ENCODE data around the gene CCDC92.

The CCDC92 gene, protein sequence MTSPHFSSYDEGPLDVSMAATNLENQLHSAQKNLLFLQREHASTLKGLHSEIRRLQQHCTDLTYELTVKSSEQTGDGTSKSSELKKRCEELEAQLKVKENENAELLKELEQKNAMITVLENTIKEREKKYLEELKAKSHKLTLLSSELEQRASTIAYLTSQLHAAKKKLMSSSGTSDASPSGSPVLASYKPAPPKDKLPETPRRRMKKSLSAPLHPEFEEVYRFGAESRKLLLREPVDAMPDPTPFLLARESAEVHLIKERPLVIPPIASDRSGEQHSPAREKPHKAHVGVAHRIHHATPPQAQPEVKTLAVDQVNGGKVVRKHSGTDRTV

GRCh38 chr12:123972457-123973401 lies at the start of gene CCDC92, which contains the start of gene ZNF664:
CCDC92 (minus strand) TSS chr12:123972831; CDS start chr12:123944305, 28,526 bp downstream.
ZNF664 (plus strand) TSS chr12:123973215; CDS start chr12:124012145, 38,930 bp downstream.
- no peak for TF ChIP-seq OSR1 (CRISPR knock-in tag; IDR thresholded peaks at IDR 0.05)
- no peak for TF ChIP-seq ESRRG (CRISPR knock-in tag; IDR thresholded peaks at IDR 0.05)
- TF ChIP-seq ZNF70 (CRISPR knock-in tag; IDR thresholded peaks at IDR 0.05): no peak
- no peak for TF ChIP-seq ARNTL (CRISPR knock-in tag; IDR thresholded peaks at IDR 0.05; ENCODE audit: borderline replicate concordance, low read depth)
- no peak for TF ChIP-seq ZNF565 (CRISPR knock-in tag; conservative IDR thresholded peaks at IDR 0.05; ENCODE audit: low read depth)
- TF ChIP-seq ZC3H10 (CRISPR knock-in tag; IDR thresholded peaks at IDR 0.05): no peak
- no peak for TF ChIP-seq ZFP30 (CRISPR knock-in tag; IDR thresholded peaks at IDR 0.05)
- TF ChIP-seq TOX (CRISPR knock-in tag; IDR thresholded peaks at IDR 0.05; ENCODE audit: borderline replicate concordance): no peak
- TF ChIP-seq, protein P1, sequence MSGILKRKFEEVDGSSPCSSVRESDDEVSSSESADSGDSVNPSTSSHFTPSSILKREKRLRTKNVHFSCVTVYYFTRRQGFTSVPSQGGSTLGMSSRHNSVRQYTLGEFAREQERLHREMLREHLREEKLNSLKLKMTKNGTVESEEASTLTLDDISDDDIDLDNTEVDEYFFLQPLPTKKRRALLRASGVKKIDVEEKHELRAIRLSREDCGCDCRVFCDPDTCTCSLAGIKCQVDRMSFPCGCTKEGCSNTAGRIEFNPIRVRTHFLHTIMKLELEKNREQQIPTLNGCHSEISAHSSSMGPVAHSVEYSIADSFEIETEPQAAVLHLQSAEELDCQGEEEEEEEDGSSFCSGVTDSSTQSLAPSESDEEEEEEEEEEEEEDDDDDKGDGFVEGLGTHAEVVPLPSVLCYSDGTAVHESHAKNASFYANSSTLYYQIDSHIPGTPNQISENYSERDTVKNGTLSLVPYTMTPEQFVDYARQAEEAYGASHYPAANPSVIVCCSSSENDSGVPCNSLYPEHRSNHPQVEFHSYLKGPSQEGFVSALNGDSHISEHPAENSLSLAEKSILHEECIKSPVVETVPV (CRISPR knock-in tag; IDR thresholded peaks at IDR 0.05): no peak
- no peak for TF ChIP-seq RARB (CRISPR knock-in tag; IDR thresholded peaks at IDR 0.05)
- no peak for TF ChIP-seq PPARA (CRISPR knock-in tag; IDR thresholded peaks at IDR 0.05; ENCODE audit: borderline replicate concordance)
- no peak for TF ChIP-seq TSHZ2 (CRISPR knock-in tag; IDR thresholded peaks at IDR 0.05)
- TF ChIP-seq GLIS3 (CRISPR knock-in tag; IDR thresholded peaks at IDR 0.05): no peak
- peak; percentile 81 for ATAC-seq

GRCh38 chr12:124022161-124022560 lies 49.5 kb upstream of the CCDC92 start:
- TF ChIP-seq TOX (CRISPR knock-in tag; IDR thresholded peaks at IDR 0.05; ENCODE audit: borderline replicate concordance): no peak
- no peak for TF ChIP-seq ZNF70 (CRISPR knock-in tag; IDR thresholded peaks at IDR 0.05)
- no peak for ATAC-seq

GRCh38 chr12:124021007-124021406 lies 48.4 kb upstream of the CCDC92 start:
- no peak for TF ChIP-seq ZNF565 (CRISPR knock-in tag; conservative IDR thresholded peaks at IDR 0.05; ENCODE audit: low read depth)
- TF ChIP-seq, protein P1 (CRISPR knock-in tag; IDR thresholded peaks at IDR 0.05): no peak
- TF ChIP-seq POU6F1 (CRISPR knock-in tag; IDR thresholded peaks at IDR 0.05; ENCODE audit: borderline replicate concordance, low read depth): no peak
- no peak for TF ChIP-seq SNAI2 (CRISPR knock-in tag; IDR thresholded peaks at IDR 0.05)
- TF ChIP-seq, protein P2, sequence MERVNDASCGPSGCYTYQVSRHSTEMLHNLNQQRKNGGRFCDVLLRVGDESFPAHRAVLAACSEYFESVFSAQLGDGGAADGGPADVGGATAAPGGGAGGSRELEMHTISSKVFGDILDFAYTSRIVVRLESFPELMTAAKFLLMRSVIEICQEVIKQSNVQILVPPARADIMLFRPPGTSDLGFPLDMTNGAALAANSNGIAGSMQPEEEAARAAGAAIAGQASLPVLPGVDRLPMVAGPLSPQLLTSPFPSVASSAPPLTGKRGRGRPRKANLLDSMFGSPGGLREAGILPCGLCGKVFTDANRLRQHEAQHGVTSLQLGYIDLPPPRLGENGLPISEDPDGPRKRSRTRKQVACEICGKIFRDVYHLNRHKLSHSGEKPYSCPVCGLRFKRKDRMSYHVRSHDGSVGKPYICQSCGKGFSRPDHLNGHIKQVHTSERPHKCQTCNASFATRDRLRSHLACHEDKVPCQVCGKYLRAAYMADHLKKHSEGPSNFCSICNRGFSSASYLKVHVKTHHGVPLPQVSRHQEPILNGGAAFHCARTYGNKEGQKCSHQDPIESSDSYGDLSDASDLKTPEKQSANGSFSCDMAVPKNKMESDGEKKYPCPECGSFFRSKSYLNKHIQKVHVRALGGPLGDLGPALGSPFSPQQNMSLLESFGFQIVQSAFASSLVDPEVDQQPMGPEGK (CRISPR knock-in tag; IDR thresholded peaks at IDR 0.05; ENCODE audit: borderline replicate concordance): no peak
- no peak for TF ChIP-seq BACH2 (CRISPR knock-in tag; IDR thresholded peaks at IDR 0.05; ENCODE audit: borderline replicate concordance)
- TF ChIP-seq ZNF70 (CRISPR knock-in tag; IDR thresholded peaks at IDR 0.05): no peak
- no peak for TF ChIP-seq TOX (CRISPR knock-in tag; IDR thresholded peaks at IDR 0.05; ENCODE audit: borderline replicate concordance)
- TF ChIP-seq RARB (CRISPR knock-in tag; IDR thresholded peaks at IDR 0.05): no peak
- no peak for TF ChIP-seq ESRRG (CRISPR knock-in tag; IDR thresholded peaks at IDR 0.05)
- no peak for TF ChIP-seq ZC3H10 (CRISPR knock-in tag; IDR thresholded peaks at IDR 0.05)
- no peak for TF ChIP-seq CSDC2 (CRISPR knock-in tag; IDR thresholded peaks at IDR 0.05)
- TF ChIP-seq TCF4 (CRISPR knock-in tag; IDR thresholded peaks at IDR 0.05; ENCODE audit: borderline replicate concordance): no peak
- no peak for TF ChIP-seq GLIS3 (CRISPR knock-in tag; IDR thresholded peaks at IDR 0.05)
- ATAC-seq: peak; percentile 34; the same call in 2 of the 3 replicates
